HCT116 (cell line): ENCODE data around the gene RFX2. TPM values are rescaled to one million over a fixed set of nuclear protein-coding genes. Genes with fewer than 3 reads are reported as not detected.

Experiments
- ATAC-seq: fragments of 200-7000 bp; cut with Tn5 transposase; 2 replicates; pipeline ENCODE4 v1.9.1; 2020; ENCODE audit warnings: mild to moderate bottlenecking, moderate library complexity
- BruUV-seq: library from RNA; stranded (reverse); fragments of 400-500 nt; replicated peaks from 2 replicates; lab custom pipeline; 2021; lab: Mats Ljungman, UMichigan
- CTCF ChIA-PET: fragments of 300-600 bp; sonication (Branson Sonifier 250); formaldehyde crosslinking; loops from one replicate; lab custom pipeline; 2021; ENCODE audit warnings: antibody characterized with exemption; lab: Charles Lee
- POLR2A ChIA-PET: fragments of 300-600, 350-600 bp; sonication (Branson Sonifier 250); formaldehyde crosslinking; loops from one replicate; lab custom pipeline; 2021; ENCODE audit warnings: antibody characterized with exemption; lab: Charles Lee
- RAD21 ChIA-PET, 2 experiments: fragments of 300-600 bp; sonication (Branson Sonifier 250); formaldehyde crosslinking; loops; one replicate each; lab custom pipeline; 2023; ENCODE audit warnings: low total read pairs in 2 of 2; ENCODE audit not compliant: uncharacterized antibody in 2 of 2, unreplicated experiment in 2 of 2, low non-redundant PET in 1 of 2; lab: Charles Lee
- DNase-seq: peaks from one replicate; pipeline ENCODE4 v3.0.0-alpha.2; 2010; ENCODE audit warnings: low read depth, low spot score
- H2AFZ ChIP-seq: fragments of 200-600 bp; shearing (Covaris generic), sonication (generic); 2 replicates; pipeline ENCODE4 v1.6.1; 2017; ENCODE audit warnings: low read depth, mixed run types, mixed read lengths, antibody characterized with exemption, low read length; ENCODE audit not compliant: poor library complexity, severe bottlenecking
- H3K27ac ChIP-seq: 2 replicates; pipeline ENCODE4 v1.5.1; 2012; ENCODE audit warnings: low read depth, low read length
- H3K27me3 ChIP-seq: fragments of 200-600 bp; sonication (generic); 2 replicates; pipeline ENCODE4 v1.6.1; 2016; ENCODE audit warnings: mixed run types, low read length, mixed read lengths; ENCODE audit not compliant: insufficient read depth
- H3K36me3 ChIP-seq, 2 experiments: fragments of 200-500 bp in 1 of 2; fragments of 200-600 bp in 1 of 2; sonication (Bioruptor generic) in 1 of 2; sonication (generic) in 1 of 2; 2 replicates each; pipeline versions ENCODE4 v1.5.1 to v1.6.1; 2014 to 2016; ENCODE audit warnings: low read length in 2 of 2, inconsistent platforms in 1 of 2, mixed read lengths in 1 of 2, mixed run types in 1 of 2; ENCODE audit not compliant: insufficient read depth in 2 of 2, control insufficient read depth in 1 of 2
- H3K4me1 ChIP-seq, 2 experiments: fragments of 200-600 bp in 1 of 2; sonication (generic) in 1 of 2; 2 replicates each; pipeline versions ENCODE4 v1.5.1 to v1.6.1; 2012 to 2017; ENCODE audit warnings: low read length in 2 of 2, inconsistent platforms in 1 of 2, mild to moderate bottlenecking in 1 of 2, mixed read lengths in 1 of 2, mixed run types in 1 of 2, moderate library complexity in 1 of 2; ENCODE audit not compliant: insufficient read depth in 2 of 2, control insufficient read depth in 1 of 2
- H3K4me2 ChIP-seq: fragments of 200-600 bp; sonication (generic); 2 replicates; pipeline ENCODE4 v1.6.1; 2017; ENCODE audit warnings: mixed run types, low read length, mixed read lengths
- H3K4me3 ChIP-seq, 2 experiments: fragments of 200-600 bp in 1 of 2; sonication (generic) in 1 of 2; replicated peaks in 1 of 2; 2 replicates each; pipeline ENCODE4 v1.5.1; 2011 to 2016; ENCODE audit warnings: low read length in 2 of 2, control low read depth in 1 of 2, low read depth in 1 of 2, mild to moderate bottlenecking in 1 of 2, mixed read lengths in 1 of 2, mixed run types in 1 of 2
- H3K79me2 ChIP-seq: fragments of 200-600 bp; sonication (generic); 2 replicates; pipeline ENCODE4 v1.6.1; 2017; ENCODE audit warnings: mild to moderate bottlenecking, mixed run types, low read length, moderate library complexity, mixed read lengths; ENCODE audit not compliant: insufficient read depth
- H3K9ac ChIP-seq: fragments of 200-600 bp; sonication (generic); 2 replicates; pipeline ENCODE4 v1.6.1; 2016; ENCODE audit warnings: low read length, mixed read lengths
- H3K9me2 ChIP-seq: fragments of 200-600 bp; sonication (generic), shearing (Covaris generic); 2 replicates; pipeline ENCODE4 v1.6.1; 2017; ENCODE audit warnings: mixed run types, mild to moderate bottlenecking, moderate library complexity; ENCODE audit not compliant: insufficient read depth
- H3K9me3 ChIP-seq, 2 experiments: fragments of 200-500 bp in 1 of 2; fragments of 200-600 bp in 1 of 2; sonication (Bioruptor generic) in 1 of 2; sonication (generic) in 1 of 2; 2 replicates each; pipeline ENCODE4 v1.6.1; 2014 to 2017; ENCODE audit warnings: low read length in 2 of 2, mixed read lengths in 2 of 2, inconsistent platforms in 1 of 2, low read depth in 1 of 2, mild to moderate bottlenecking in 1 of 2, mixed run types in 1 of 2, moderate library complexity in 1 of 2; ENCODE audit not compliant: control insufficient read depth in 1 of 2, insufficient read depth in 1 of 2
- H4K20me1 ChIP-seq: fragments of 200-600 bp; sonication (generic), shearing (Covaris generic); 2 replicates; pipeline ENCODE4 v1.6.1; 2017; ENCODE audit warnings: mixed run types, mild to moderate bottlenecking, moderate library complexity; ENCODE audit not compliant: insufficient read depth
- CBX3 ChIP-seq: IDR thresholded peaks from 2 replicates; pipeline ENCODE4 v1.6.1; 2012; ENCODE audit warnings: low read depth
- CTCF ChIP-seq, 3 experiments: fragments of 200-600 bp in 1 of 3; sonication (generic) in 1 of 3; IDR thresholded peaks in 2 of 3; conservative IDR thresholded peaks in 1 of 3; 2 replicates each; pipeline ENCODE4 v1.5.1; 2012 to 2017; ENCODE audit warnings: low read depth in 2 of 3, low read length in 2 of 3, antibody characterized with exemption in 1 of 3, borderline replicate concordance in 1 of 3, control low read depth in 1 of 3, mild to moderate bottlenecking in 1 of 3, mixed read lengths in 1 of 3, mixed run types in 1 of 3, moderate library complexity in 1 of 3; ENCODE audit not compliant: insufficient read depth in 1 of 3
- EGR1 ChIP-seq: IDR thresholded peaks from 2 replicates; pipeline ENCODE4 v1.6.1; 2012; ENCODE audit warnings: low read depth
- ELF1 ChIP-seq: IDR thresholded peaks from 2 replicates; pipeline ENCODE4 v1.6.1; 2012; ENCODE audit warnings: low read depth, borderline replicate concordance
- EZH2 ChIP-seq: fragments of 200-600 bp; sonication (generic); IDR thresholded peaks from 2 replicates; pipeline ENCODE4 v1.6.1; 2017; ENCODE audit warnings: antibody characterized with exemption, mixed run types
- FOSL1 ChIP-seq: IDR thresholded peaks from 2 replicates; pipeline ENCODE4 v1.6.1; 2012; ENCODE audit warnings: low read depth
- JUND ChIP-seq: IDR thresholded peaks from 2 replicates; pipeline ENCODE4 v1.6.1; 2012
- POLR2AphosphoS5 ChIP-seq: IDR thresholded peaks from 2 replicates; pipeline ENCODE4 v1.6.1; 2011; ENCODE audit warnings: mild to moderate bottlenecking, low read depth, low read length, moderate library complexity
- SIN3A ChIP-seq: IDR thresholded peaks from 2 replicates; pipeline ENCODE4 v1.6.1; 2012; ENCODE audit warnings: low read depth
- SRF ChIP-seq: IDR thresholded peaks from 2 replicates; pipeline ENCODE4 v1.6.1; 2012; ENCODE audit warnings: low read depth
- TCF7L2 ChIP-seq: IDR thresholded peaks from 2 replicates; pipeline ENCODE4 v1.7.0; 2011; ENCODE audit warnings: borderline replicate concordance, inconsistent platforms; ENCODE audit not compliant: insufficient read depth, insufficient read length; ENCODE audit errors: extremely low read depth
- YY1 ChIP-seq: IDR thresholded peaks from 2 replicates; pipeline ENCODE4 v1.6.1; 2011; ENCODE audit warnings: low read length, low read depth, moderate library complexity, mild to moderate bottlenecking; ENCODE audit not compliant: insufficient replicate concordance; ENCODE audit errors: extremely low read depth
- ZBTB33 ChIP-seq: IDR thresholded peaks from 2 replicates; pipeline ENCODE4 v1.6.1; 2011; ENCODE audit warnings: mild to moderate bottlenecking, low read length, moderate library complexity; ENCODE audit not compliant: insufficient replicate concordance; ENCODE audit errors: extremely low read depth
- ZFX ChIP-seq: fragments of 450-650 bp; IDR thresholded peaks from 2 replicates; pipeline ENCODE4 v1.6.1; 2017
- ZNF274 ChIP-seq: fragments of 200-500 bp; sonication (Bioruptor generic); IDR thresholded peaks from 2 replicates; pipeline ENCODE4 v1.6.1; 2014; ENCODE audit warnings: mild to moderate bottlenecking, low read depth, low read length, inconsistent platforms
- intact Hi-C: fragments of 100-400 bp; cut with micrococcal nuclease; formaldehyde crosslinking; loops from 2 replicates; pipeline ENCODE4 v1.10.0; 2022
- total RNA-seq: library from RNA; stranded (reverse); gene quantifications from one replicate; pipeline ENCODE4 v1.2.1, GENCODE V29; 2021; ENCODE audit not compliant: unreplicated experiment

The RFX2 gene
- total RNA-seq, 1 experiment from 2014 or later, result 13.7 TPM

- no peaks in the 10 kb centered on the region for H3K9me2 ChIP-seq
- H3K9me3 ChIP-seq, result no peaks in the 10 kb centered on the region
- intact Hi-C loops, result no loop called here
- H3K4me3 ChIP-seq, result no peak overlapping the region
- DNase-seq, result no peak
- TF ChIP-seq SIN3A, result no peak
- no peak for TF ChIP-seq JUND
- no peak for TF ChIP-seq CTCF (IDR thresholded peaks at IDR 0.05 in 2 of 3, conservative IDR thresholded peaks at IDR 0.05 in 1 of 3; ENCODE audit: borderline replicate concordance in 1 of 3, insufficient read depth in 1 of 3, low read depth in 2 of 3, low read length in 2 of 3)
- no peak for TF ChIP-seq EGR1
- no peak for TF ChIP-seq CBX3
- TF ChIP-seq TCF7L2, result no peak
- TF ChIP-seq YY1, result no peak
- TF ChIP-seq EZH2, result no peak
- no peak for TF ChIP-seq ZFX
- TF ChIP-seq ZBTB33, result no peak
- no peak for TF ChIP-seq ELF1
- TF ChIP-seq FOSL1, result no peak
- no peak for TF ChIP-seq SRF
- no peak for TF ChIP-seq ZNF274
- no peak for TF ChIP-seq POLR2AphosphoS5
- peaks cover 0 to 19% of the 10 kb centered on the region in 2 experiments; a peak in 2 of 4 replicates for H3K4me1 ChIP-seq
- H2AFZ ChIP-seq, result no peak overlapping the region
- BruUV-seq, result no TSS peak
- ChIA-PET POLR2A (interaction anchor here (0.9 kb wide), 1 partner anchor 11 kb away, joined by 3 read pairs; the partner anchor contains the start of gene RANBP3), CTCF (interaction anchor here (0.9 to 2.2 kb wide), 3 partner anchors 10 to 185 kb away, joined by 4 to 12 read pairs (median 11); partner anchors contain the start of genes NRTN and RANBP3), RAD21 (interaction anchor here in 1 of 2 experiments (1.2 kb wide), 1 partner anchor 34 kb away, joined by 6 read pairs; no protein-coding TSS in a partner anchor)
- no peaks in the 10 kb centered on the region for H3K27me3 ChIP-seq
- H3K27ac ChIP-seq, result no peak overlapping the region
- no peaks in the 10 kb centered on the region for H3K36me3 ChIP-seq
- no peak overlapping the region for H3K9ac ChIP-seq
- ATAC-seq, result no peak
- no peaks in the 10 kb centered on the region for H3K79me2 ChIP-seq
- H4K20me1 ChIP-seq, result no peaks in the 10 kb centered on the region
- no peak overlapping the region for H3K4me2 ChIP-seq
These were observed 121.5 kb downstream of the RFX2 start for GRCh38 chr19:5988517-5989387.
